ENCODE results near the gene PTPRB. TPM values are rescaled to one million over a fixed set of nuclear protein-coding genes. Genes with fewer than 3 reads are reported as not detected.
A peak's percentile ranks its signal among the peaks of the same experiment; 100 is the strongest.

PTPRB gene
- total RNA-seq, 1 experiment from 2014 or later = 1.9 TPM

GRCh38 chr12:70663838-70664237 lies 26.6 kb upstream of the PTPRB start:
- H2AFZ ChIP-seq = 0 out of 2 replicates have a peak overlapping the region, but pooled peaks have one; percentile 4
- H3K9me3 ChIP-seq (ENCODE audit: insufficient read depth, low read depth) = no peaks in the 10 kb centered on the region
- no peaks in the 10 kb centered on the region for H3K36me3 ChIP-seq (ENCODE audit: low read depth)
- no peak overlapping the region for H3K4me2 ChIP-seq
- POLR2A ChIA-PET (ENCODE audit: unreplicated experiment) = no interaction called here
- no peaks in the 10 kb centered on the region for H3K9me2 ChIP-seq (ENCODE audit: insufficient read depth)
- intact Hi-C loops (cut with micrococcal nuclease; ENCODE audit: unreplicated experiment) = no loop called here
- BruUV-seq (replicated peaks) = no TSS peak
- CTCF ChIA-PET = interaction anchor here (0.9 kb wide), 1 partner anchor 18 kb away, joined by 3 read pairs; no protein-coding TSS in a partner anchor
- TF ChIP-seq CTCF (conservative IDR thresholded peaks at IDR 0.05) (no peak), EZH2 (IDR thresholded peaks at IDR 0.05; ENCODE audit: low read depth) (no peak)
- H3K4me1 ChIP-seq (replicated peaks; ENCODE audit: insufficient read depth) = peaks cover 18% of the 10 kb centered on the region; the same call in 1 of the 2 replicates
- DNase-seq = no peak
- no peak overlapping the region for H3K27ac ChIP-seq
- peaks cover 4% of the 10 kb centered on the region; the same call in 1 of the 2 replicates for H3F3A ChIP-seq (ENCODE audit: insufficient read depth, low read depth)
- H3K4me3 ChIP-seq = no peak overlapping the region
- no peaks in the 10 kb centered on the region for H3K79me2 ChIP-seq (ENCODE audit: low read depth)
- no peaks in the 10 kb centered on the region for H3K27me3 ChIP-seq (ENCODE audit: insufficient read depth, low read depth)
- H4K20me1 ChIP-seq (ENCODE audit: insufficient read depth) = no peaks in the 10 kb centered on the region

- Histone ChIP-seq H3K9me3 (ENCODE audit: insufficient read depth, low read depth) (no peaks in the 10 kb centered on the region), H3K36me3 (ENCODE audit: low read depth) (no peaks in the 10 kb centered on the region), H3K4me1 (replicated peaks; ENCODE audit: insufficient read depth) (peaks cover 18% of the 10 kb centered on the region; the same call in 1 of the 2 replicates), H4K20me1 (ENCODE audit: insufficient read depth) (no peaks in the 10 kb centered on the region), H3K4me3 (no peak overlapping the region), H3K4me2 (no peak overlapping the region), H3F3A (ENCODE audit: insufficient read depth, low read depth) (peaks cover 4% of the 10 kb centered on the region; the same call in 1 of the 2 replicates), H3K27ac (peak overlapping the region; percentile 28), H3K9me2 (ENCODE audit: insufficient read depth) (no peaks in the 10 kb centered on the region), H3K79me2 (ENCODE audit: low read depth) (no peaks in the 10 kb centered on the region), H3K27me3 (ENCODE audit: insufficient read depth, low read depth) (no peaks in the 10 kb centered on the region), H2AFZ (no peak overlapping the region)
- peak in 1 of 2 experiments; percentile 20 for DNase-seq
- CTCF ChIA-PET = no interaction called here
- BruUV-seq (replicated peaks) = no TSS peak
- POLR2A ChIA-PET (ENCODE audit: unreplicated experiment) = interaction anchor here (0.5 kb wide), 1 partner anchor 93 kb away, joined by 4 read pairs; no protein-coding TSS in a partner anchor
- intact Hi-C loops (cut with micrococcal nuclease; ENCODE audit: unreplicated experiment) = loop anchor here (1.0 kb wide), 2 partner anchors 15 to 212 kb away; no protein-coding TSS in a partner anchor
- TF ChIP-seq EZH2 (IDR thresholded peaks at IDR 0.05; ENCODE audit: low read depth) (no peak), CTCF (conservative IDR thresholded peaks at IDR 0.05) (no peak)
Measured at GRCh38 chr12:70661466-70662161, 24.4 kb upstream of the PTPRB start.

- Histone ChIP-seq H3K27me3 (ENCODE audit: insufficient read depth, low read depth) (no peaks in the 10 kb centered on the region), H3K4me1 (replicated peaks; ENCODE audit: insufficient read depth) (peaks cover 18% of the 10 kb centered on the region; the same call in 1 of the 2 replicates), H3K36me3 (ENCODE audit: low read depth) (no peaks in the 10 kb centered on the region), H4K20me1 (ENCODE audit: insufficient read depth) (no peaks in the 10 kb centered on the region), H3K4me3 (no peak overlapping the region), H3K9me2 (ENCODE audit: insufficient read depth) (no peaks in the 10 kb centered on the region), H3K9me3 (ENCODE audit: insufficient read depth, low read depth) (no peaks in the 10 kb centered on the region), H3K4me2 (0 out of 2 replicates have a peak overlapping the region, but pooled peaks have one; percentile 29), H3K79me2 (ENCODE audit: low read depth) (no peaks in the 10 kb centered on the region), H2AFZ (no peak overlapping the region), H3K27ac (no peak overlapping the region), H3F3A (ENCODE audit: insufficient read depth, low read depth) (peaks cover 4% of the 10 kb centered on the region; the same call in 1 of the 2 replicates)
- intact Hi-C loops (cut with micrococcal nuclease; ENCODE audit: unreplicated experiment) = loop anchor here (1.0 kb wide), 2 partner anchors 14 to 211 kb away; no protein-coding TSS in a partner anchor
- peak in 1 of 2 experiments; percentile 65 for DNase-seq
- TF ChIP-seq CTCF (conservative IDR thresholded peaks at IDR 0.05) = no peak
- no peak for TF ChIP-seq EZH2 (IDR thresholded peaks at IDR 0.05; ENCODE audit: low read depth)
- BruUV-seq (replicated peaks) = no TSS peak
- ChIA-PET POLR2A (ENCODE audit: unreplicated experiment) (interaction anchor here (0.5 kb wide), 1 partner anchor 94 kb away, joined by 4 read pairs; no protein-coding TSS in a partner anchor), CTCF (no interaction called here)
Measured at GRCh38 chr12:70660620-70661219, 23.5 kb upstream of the PTPRB start.

Measured in PC-9 (cell line).